GM04503 (cell line): ENCODE results near the gene OXGR1.
A peak's percentile ranks its signal among the peaks of the same experiment; 100 is the strongest.
"Not testable (repeated sequence)": the region's sequence is repeated elsewhere in the genome, so short reads cannot be mapped to it uniquely, and the experiment has no call there.

ENCODE experiments used
- DNase-seq: peaks from one replicate; pipeline ENCODE4 v3.0.0-alpha.2; 2012; ENCODE audit warnings: low read depth

Gene OXGR1

DNA sequence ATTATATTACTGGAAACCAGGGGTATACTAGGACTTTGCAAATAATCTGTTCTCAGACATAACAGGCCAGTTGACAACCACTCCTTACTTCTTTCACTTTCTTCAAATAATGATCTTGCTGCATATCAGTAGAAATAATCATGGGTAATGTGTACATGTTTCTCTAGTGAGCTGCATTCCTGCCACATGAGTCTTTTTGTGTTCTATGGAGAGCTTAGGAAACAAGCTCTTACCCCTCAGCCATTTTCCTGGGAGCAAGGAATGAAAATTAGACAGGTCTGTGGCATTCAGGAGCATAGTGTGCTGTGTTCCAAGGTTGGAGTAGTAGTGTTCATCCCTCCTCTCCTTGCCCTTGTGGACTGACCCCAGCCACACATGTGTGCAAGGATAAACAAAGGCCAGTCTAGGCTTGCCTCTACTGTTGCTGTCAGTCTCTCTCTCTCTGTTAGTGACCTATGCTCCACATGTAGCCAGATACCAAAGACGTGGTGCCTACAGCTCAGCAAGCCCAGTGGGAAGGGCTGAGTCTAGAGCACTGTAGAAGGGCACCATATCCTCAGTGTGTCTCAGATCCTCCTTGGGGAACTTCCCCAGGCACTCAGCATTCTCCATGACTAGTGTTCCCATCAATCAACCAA, 11.5 kb upstream of the OXGR1 start:
- peak; percentile 25 for DNase-seq

DNA sequence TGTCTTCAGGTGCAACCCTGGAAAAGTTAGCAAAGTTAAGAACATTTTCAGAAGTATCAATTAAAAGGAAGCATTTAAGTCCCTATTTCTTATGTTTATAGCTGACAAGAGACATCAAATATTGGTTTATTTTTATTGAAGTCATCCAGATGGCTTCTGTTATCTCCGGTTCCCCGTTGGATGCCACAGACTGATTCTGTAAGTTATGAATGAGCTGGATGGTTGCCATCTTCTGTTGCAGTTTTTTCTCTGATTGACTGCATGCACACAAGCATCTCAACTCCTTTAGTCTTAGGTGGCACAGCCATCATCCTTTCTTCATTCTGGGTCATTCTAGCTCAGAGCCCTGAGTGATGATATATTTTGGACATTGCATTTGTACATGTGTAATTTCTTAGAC, 10.6 kb upstream of the OXGR1 start:
- no peak for DNase-seq

DNA sequence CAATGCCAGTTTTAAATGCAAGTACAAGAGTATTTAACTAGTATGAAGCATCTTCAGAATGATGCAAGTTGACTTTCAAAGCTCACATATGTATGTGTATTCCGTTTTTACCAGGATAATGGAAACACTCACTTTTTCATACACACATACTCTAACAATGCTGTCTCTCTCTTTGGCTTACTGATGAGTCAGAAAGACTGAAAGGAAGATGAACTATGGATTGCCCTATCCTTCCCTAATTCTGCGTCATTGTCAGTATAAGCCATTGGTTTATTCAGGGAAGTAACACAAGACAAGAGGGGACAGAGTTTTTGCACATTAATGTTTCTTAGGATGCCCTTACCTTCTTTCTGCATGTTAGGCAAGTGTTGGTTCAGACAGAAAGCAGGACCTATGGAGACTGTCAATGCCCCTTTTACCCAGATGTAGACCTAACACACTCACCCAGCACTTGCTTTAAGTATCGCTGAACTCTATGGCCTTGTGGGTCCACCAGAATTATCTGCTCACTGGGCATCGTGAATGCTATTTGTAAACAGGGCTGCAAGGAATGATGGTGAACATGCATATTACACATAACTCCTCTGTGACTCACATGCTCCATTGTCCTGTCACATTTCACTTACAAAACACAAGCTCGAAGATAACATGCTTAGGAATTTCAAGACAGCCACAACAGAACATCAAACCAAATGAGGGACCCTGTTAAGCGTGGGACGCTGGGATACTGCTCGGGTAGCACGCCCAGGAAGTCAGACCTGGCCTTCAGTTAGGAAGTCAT, 10.0 kb upstream of the OXGR1 start:
- no peak for DNase-seq

DNA sequence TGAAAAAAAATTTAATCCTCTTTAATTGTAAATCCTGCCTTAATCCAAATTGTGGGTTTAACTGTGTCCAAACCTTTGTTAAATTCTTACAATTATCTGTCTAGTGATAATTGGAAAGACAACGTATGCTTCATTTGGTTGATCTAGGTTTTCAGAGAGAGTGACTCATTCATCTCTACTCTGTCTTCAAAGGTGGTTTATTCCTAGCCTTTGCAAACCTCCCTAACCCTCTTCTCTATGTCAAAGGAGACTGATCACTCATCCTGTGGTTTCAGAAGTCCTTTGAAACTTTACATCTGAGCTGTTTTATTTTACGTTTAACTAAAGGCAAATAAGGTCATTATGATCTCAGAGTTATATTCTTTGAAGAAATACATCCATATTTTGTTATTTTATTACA, 8.8 kb upstream of the OXGR1 start:
- DNase-seq: no peak

DNA sequence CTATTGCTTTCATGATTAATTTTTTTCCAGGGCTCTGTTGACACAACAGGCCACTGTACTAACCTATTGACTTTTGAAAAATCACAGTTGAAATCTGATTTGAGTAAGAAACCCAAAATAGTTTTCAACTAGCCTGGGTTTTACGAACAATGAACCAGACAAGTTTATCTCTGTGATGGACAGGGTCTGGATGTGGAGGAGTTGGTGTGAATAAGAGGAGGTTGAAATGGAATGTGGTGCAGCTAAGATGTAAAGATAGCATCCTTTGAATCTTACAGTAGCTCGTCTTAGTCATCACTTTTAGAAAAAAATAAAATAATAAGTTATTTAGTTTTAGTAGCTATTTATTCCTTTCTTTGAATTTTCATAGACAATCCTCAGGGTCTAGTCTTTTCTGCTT, 8.3 kb upstream of the OXGR1 start:
- DNase-seq: no peak

DNA sequence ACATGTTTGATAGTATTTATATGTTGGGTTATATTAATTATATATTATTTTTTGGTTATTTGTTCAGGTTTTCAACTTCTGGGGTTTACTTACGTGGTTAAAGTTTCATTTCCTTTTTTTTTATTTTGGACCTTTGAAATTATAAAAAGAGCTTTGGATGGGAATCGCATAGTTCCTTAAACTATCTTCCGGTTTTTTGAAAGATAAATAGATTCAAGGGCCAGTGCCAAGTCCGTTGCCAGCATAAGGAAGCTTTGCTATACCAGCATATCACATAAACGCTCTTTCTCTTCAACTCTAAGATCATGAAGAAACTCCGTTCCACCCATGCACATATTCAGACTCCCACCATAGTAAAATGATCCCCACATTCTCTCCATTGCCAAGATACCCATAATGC, 7.4 kb upstream of the OXGR1 start:
- no peak for DNase-seq

DNA sequence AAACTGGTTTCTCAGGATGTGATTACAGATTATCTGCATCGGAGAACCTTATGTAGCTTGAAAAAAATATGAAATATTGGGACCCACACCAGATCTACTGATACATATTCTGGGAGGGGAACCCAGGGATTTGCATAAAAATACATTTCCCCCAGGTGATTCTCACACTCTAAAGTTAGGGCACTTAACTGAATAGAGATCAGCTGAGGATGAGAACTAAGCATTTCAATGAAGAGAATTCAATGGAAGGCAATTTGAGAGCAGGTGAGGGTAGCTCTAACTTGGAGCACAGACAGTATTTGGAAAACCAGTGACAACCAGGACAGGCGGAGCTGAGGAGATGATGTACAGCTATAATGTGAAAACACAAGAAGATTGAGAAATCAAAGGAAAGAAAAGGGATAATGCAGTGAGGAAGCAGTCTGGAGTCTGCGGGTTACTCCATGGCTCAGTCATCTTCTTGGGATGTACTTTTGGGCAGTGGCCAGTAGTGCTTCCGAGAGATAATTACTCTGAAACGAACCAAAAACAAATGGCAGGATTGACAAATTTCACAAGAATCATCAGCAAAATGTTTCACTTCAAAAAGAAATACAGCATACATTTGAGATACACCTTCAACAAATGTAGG, 6.1 kb upstream of the OXGR1 start:
- DNase-seq: peak; percentile 17

DNA sequence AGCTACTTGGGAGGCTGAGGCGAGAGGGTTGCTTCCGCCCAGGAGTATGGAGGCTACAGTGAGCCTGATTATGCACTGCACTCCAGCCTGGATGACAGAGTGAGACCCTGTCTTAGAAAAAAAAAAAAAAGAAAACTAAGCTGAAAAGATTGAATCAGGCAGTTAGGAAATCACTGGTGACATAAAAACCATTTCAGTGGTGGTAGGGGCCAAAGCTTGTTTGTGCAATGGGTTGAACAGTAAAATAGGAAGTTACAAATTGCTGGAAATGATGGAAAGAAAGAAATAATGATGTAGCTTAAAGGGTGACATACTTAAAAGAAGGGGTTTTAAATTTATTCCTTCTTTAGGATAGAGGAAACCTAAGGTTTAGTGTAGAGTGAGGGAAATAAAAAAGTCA, 4.8 kb upstream of the OXGR1 start:
- no peak for DNase-seq

DNA sequence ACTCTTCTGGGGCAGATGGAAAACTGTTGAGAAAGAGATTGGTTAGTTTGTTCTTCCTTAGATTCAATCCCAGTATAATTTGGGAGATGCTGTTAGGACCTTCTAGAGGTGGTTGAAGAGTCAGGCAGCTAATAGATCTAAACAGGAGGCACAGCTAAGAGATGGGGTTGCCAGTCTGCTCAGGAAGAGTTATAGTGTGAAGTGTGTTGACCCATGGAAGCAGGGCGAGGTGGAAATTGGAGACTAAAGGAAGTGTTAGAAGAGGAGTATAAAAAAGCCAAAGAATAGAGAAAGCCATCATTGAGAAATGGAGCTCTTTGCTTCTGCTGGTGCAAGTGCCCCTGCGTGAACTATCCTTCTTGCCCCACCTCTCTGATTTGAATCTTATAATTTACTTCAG, 3.8 kb upstream of the OXGR1 start:
- DNase-seq: no peak

DNA sequence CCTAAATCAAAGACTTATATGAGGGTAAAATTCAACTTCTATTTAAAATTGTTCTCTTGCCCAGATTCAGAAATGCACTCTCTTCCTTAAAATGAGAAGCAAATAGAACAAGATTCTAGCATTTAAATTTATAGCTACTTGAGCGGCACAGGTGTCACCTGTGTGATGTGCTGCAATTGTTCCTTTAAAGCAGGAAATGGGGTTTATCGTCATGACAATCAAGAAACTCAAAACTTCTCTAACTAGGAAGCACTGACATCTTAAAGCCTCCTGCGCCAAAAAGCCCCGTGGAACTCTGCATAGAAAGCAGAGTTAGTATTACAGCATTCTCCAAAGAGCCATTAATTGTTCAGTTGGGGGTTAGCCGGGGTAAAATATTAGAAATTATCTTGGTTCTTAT, 2.6 kb upstream of the OXGR1 start:
- no peak for DNase-seq

DNA sequence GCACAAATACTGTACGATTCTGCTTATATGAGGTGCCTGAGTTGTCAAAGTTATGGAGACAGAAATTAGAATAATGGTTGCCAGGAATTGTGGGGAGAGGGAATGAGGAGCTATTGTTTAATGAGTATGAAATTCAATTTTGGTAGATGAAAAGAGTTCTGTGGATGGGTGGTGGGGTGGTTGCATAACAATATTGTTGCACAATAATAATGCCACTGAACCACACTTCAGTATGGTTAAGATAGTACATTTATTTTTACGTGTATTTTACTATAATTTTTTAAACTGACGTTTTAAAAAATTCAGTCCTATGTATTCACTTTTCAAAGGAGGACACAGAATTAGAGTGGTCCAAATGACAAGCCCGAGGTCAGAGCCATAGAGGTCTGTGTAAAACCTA, 1.8 kb upstream of the OXGR1 start:
- no peak for DNase-seq

DNA sequence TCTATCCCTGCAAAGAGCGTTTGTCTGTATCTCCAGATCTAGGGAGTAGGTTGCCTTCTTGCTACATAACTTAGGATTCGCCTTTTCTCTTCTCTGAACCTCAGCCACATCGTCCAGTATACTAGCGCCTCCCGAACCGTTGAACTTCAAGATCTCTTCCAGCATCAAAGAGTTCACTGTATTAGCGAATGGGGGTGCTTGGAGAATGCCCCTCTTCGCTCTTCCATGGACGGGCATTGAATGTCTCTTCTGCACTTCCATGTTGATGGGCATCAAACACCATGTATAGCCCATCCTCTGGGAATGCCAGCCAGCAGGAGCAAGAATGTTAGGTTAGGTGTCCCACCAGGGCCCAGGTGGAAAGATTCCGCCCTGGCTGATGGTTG, 575 bp upstream of the OXGR1 start:
- no peak for DNase-seq

DNA sequence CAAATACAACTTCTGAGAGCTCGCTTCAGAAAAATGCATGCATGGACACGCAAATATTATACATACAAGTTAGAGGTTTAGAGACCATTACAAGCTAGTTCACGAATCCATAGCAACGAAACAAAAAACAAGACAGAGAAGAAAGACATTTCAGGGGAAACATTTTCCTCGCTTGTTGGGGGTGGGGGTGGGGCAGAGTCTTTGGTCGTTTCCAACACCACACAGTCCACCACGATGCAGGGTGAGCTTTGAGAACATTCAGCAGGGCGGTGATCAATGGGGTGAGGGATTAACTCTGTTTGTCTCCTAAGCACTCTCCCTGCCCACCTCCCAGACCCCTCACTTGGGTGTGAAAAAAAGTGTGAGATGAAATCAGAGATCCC, 651 bp downstream of the OXGR1 start:
- no peak for DNase-seq

DNA sequence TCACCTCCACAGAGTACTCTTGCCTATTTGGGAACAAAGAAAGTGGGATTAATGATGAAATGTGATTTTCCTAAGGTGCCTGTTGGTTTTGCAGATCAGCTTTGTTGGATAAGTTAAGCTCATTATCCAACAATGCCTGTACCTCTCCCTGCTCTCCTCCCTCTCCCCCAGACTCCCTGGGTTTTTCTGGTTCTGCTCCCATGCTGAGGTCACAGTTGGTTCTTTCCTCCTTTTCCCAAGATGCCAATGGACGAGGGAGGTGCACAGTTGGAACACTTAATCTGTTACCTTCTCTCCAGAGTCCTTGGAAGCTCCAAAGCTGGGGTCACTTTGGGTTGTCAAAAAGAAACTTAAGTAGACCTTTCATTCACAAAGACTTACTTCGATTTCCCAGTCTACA, 1.6 kb downstream of the OXGR1 start:
- no peak for DNase-seq

DNA sequence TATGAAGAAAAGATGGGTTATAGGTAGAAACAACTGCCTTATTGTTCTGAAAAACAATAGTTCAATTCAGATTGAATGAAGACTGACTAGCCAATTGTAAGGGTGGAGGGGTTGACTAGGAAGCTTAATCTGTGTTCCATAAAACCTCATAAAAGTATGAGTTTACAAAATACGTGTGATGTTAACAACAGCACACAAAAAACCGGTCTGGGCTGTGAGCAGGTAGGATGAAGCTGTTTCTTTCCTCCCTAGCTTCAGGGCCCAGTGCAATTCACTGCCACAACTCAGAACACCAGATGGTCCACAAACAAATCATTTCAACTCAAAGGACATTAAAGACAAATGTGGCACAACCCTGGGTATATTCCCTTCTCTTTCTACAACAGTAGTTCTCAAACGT, 3.2 kb downstream of the OXGR1 start:
- DNase-seq: no peak

DNA sequence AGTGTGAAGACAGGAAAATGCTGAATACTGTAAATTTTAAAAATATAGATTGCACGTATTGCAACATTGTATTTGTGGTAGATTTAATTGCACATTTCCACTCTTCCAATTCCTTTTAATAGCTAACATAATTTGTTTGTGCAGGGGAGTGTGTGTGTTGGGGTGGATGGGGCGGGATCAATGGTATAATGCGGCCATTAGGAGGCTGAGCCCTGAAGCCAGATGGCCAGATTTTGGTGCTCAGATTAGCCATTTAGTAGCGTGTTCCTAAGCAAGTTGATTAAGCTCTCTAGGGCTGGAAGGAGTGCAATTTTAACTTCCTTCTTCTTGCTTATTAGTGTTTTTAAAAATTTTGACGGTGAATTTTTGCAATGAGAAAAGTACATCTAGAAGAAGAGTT, 5.8 kb downstream of the OXGR1 start:
- DNase-seq: no peak

DNA sequence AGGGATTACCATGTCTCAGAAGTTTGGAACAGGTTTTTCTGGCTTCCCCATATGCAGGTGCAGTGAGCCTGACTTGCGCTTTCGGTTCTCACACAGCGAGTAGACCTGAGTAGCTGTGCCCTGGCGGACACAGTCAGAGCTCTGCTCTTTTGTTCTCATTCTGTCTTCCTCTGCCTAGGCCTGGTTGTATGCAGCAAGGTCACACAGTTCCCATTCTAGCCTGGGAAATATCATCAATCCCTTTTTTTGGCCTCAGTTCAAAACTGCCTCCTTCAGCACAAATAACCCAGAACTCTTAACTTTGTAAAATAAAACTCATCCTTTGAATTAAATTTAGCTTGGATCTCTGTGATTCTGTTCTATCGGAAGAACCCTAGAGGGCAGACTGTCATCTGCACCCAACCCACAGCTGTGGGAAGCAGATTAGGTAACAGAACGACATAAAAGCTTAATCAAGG, 10.2 kb downstream of the OXGR1 start:
- DNase-seq: no peak

DNA sequence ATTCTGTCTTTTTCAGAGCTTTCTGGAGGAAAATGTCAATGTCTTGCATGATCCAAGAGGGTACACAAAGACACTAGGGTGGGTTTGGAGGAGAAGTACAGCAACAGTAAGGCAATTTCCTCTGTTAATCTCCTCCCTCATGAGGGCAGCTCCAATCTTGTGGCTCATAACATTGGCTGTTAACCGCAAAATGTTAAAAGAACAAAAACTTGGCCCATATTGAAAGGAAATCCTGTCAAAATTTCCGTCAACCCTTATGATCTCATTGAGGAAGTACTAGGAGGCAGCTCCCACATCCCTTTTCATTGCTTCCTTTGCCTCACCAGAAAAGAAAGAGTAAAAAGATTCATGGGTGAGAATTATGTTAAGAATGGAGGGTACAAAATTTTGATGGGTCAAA, 11.6 kb downstream of the OXGR1 start:
- no peak for DNase-seq

DNA sequence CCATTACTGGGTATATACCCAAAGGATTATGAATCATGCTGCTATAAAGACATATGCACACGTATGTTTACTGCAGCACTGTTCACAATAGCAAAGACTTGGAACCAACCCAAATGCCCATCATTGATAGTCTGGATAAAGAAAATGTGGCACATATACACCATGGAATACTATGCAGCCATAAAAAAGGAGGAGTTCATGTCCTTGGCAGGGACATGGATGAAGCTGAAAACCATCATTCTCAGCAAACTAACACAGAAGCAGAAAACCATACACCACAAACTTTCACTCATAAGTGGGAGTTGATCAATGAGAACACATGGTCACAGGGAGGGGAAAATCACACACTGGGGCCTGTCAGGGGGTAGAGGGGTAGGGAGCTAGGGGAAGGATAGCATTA, 14.4 kb downstream of the OXGR1 start:
- not testable (repeated sequence) for DNase-seq

DNA sequence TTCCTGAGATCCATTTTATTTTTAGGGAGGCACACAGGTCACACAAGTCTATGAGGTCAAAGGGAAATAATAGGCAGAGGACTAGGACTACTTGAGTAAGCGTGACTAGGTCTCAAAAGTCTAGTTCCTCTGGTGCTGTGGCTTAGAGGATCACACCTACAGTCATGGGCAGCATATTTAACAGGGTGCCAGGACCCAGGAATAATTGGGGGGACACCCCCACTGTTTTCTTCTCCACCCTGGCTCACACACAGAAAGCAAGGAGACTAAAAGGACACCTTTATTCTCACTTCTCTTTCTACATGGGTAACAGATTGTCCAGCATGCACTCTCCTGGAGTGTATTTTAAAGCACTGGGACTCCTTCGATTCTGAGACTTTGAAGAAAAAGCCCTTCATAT, 26.2 kb downstream of the OXGR1 start:
- DNase-seq: no peak

DNA sequence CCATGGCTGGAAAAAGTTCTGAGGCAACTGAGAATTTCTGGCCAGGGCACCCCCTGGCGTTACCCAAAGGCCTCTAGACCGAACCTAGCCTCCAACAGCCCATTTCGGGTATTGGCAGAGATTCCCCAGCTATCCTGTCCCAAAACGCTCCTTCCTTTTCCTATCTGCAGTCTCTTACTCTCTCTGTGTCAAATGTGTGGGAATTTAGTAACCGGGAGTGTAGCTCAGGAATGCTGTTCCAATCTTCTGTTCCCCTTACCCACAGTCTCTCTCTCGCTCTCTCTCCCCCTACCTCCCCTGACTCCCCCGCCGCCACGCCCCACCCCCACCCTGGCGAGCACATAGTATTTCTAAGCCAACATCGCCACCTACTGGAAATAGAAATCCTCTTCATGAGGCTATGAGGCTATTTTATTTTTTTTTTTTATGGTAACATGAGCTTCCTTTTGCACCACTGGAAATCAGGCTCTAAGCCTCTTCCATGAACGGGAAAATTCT, 27.0 kb downstream of the OXGR1 start:
- no peak for DNase-seq

DNA sequence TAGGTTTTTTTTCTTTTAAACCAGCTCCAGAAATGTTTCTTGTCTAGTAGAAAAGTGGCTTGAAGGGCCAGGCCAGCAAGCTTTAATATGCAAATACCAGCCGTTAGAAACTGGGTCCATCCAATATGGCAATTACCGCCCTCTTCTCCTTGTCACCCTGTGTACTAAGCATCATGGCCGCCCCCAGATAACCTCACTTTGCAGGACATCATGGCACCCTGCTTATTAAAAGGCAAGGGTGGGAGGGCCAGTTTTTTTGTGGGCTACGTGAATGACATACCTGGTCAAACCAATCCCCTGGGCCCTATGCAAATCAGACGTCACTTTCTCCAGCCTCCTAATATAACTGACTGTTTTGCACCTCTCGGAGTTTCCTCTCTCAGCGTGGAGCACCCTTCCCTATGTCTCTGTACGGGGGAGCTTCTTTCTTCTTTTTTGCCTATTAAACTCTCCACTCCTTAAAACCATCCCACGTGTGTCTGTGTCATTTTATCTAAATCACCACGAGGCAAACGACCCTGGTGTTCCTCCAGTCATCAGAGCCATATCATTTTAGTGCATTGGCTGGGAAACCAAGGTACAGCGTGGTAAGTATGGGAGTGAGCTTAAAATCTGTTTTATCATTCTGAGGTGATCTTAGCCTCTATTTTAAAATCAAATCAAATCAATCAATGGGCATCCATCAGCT, 27.7 kb downstream of the OXGR1 start:
- DNase-seq: no peak
